LNCAP (cell line): ENCODE data around the gene KRTAP10-1.

Source experiments
- TF ChIP-seq, protein P1 (sequence below): fragments of 450-650 bp; IDR thresholded peaks from 2 replicates; pipeline ENCODE4 v1.5.1; 2017; ENCODE audit warnings: mild to moderate bottlenecking

KRTAP10-1 gene

DNA sequence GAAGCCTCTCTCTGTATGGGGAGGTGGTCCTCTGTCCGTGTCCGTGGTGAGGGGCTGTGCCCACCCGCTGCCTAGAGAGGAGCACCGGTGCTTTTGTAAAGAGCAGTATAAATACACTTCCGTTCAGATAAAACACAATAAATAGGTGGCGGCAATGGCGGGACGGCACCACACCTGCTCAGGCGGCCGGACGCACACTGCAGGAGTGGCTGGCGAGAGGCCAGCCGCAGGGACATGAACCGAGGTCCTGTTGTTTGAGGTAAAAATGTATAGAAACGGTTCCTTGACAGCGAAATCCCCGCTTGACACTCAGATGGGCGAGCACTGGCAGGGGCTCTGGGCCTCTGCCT, 40.8 kb downstream of the KRTAP10-1 start:
- TF ChIP-seq, protein P1, sequence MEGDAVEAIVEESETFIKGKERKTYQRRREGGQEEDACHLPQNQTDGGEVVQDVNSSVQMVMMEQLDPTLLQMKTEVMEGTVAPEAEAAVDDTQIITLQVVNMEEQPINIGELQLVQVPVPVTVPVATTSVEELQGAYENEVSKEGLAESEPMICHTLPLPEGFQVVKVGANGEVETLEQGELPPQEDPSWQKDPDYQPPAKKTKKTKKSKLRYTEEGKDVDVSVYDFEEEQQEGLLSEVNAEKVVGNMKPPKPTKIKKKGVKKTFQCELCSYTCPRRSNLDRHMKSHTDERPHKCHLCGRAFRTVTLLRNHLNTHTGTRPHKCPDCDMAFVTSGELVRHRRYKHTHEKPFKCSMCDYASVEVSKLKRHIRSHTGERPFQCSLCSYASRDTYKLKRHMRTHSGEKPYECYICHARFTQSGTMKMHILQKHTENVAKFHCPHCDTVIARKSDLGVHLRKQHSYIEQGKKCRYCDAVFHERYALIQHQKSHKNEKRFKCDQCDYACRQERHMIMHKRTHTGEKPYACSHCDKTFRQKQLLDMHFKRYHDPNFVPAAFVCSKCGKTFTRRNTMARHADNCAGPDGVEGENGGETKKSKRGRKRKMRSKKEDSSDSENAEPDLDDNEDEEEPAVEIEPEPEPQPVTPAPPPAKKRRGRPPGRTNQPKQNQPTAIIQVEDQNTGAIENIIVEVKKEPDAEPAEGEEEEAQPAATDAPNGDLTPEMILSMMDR: no peak

DNA sequence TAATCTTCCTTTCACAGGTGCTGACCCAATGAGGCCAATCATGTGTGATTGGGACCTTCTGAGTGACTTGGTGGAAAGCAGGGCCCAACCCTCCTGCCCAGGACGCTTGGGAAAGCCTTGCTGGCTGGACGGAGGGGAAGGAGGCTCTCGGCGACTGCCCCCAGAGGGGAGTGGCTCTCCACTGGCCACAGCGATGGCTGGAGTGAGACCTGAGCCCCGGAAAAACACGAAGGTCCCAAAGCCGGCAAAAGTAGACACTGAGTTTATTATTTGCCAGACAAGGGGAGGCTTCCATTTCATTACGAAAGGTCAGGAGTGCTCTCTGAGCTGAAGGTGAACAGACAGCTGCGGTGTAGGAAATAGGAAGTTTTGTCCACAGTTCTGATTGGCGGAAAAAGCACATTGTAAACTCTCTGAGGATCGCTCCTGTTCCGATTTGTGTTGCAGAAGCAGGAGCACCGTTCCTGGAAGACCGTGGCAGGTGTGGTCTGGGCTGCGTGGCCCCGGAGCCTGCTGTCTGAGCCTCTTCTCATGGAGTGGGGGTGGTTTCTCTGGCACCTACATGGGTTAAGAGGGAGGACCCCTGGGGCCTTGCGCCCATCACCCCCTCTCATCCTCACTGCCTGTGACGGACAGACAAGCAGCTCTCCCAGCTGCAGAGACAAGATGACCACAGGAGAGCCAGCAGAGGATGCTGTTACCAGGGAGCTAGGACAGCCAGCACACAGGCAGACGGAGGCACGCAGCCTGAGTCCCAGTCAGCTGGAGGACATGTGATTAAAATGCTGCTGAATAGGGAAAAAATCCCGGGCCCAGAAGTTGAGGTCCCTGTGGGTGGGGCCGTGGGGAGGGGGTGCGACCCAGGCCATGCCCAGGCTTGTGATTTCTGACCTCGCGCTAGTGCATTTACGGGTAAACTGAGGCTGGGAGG, 41.5 kb downstream of the KRTAP10-1 start:
- TF ChIP-seq, protein P1: no peak

DNA sequence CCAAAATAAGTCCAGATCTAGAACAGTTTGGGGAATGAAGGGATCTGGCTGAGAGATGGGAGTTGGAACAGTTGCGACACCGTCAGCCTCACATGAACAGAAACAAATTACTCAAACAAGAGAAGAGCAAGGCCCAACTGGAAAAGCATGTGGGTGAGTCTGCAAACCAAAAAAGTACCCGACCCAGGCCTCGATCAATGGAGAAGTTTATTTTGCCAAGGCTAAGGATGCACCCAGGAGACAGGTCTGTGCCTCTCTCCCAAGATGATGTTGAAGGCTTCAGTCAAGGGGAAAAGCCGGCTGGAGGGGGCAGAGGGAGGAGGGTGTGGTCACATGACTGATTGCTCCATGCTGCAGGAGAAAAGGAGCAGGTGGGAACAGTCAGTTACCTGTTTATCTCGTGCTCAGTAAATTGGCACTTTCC, 42.3 kb downstream of the KRTAP10-1 start:
- TF ChIP-seq, protein P1: no peak

DNA sequence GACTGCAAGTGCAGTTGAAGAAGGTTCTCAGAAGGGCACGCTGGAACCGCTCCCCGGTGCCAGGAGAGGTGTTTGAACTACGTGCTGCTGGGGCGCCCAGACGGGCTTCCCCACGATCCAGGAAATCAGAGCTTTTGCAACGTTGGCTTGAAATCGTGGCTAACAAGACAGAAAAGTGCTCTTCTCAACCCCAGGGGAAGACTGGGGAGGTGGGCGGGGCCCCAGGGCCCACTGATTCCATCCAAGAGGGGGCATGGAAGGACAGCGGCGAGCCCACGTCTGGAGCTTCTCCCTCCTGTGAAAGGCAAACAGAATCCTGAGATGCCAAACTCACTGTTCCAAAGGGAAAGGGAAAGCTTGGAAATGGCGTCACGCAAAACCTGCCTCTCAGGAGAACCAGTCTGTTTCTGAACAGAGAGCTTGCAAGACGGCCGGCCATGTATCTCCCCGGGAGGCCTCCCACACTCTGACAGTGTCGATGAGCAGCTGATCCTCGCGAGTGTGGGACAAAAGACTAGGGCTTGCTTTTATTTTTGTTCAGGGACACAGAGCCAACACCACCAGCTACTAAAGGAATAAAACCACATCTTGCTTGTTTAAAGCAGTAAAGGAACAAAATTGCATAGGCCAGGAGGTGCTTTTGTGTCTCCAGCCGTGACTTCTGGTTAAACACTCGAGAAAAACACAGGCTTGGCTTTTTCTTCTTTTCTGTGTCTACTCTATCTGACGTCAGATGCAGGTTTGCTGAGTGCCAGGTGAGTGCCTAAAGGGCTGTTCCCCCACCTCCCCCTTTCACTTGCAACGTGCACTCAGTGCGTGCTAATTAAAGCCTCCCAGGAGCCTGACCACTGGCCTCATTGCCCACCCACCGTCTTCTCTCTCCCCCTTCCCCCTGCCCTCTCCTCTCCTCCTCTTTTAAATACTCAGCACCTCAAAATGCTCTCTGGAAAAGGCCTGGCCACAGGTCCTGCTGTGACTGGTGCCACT, 43.1 kb downstream of the KRTAP10-1 start:
- TF ChIP-seq, protein P1: no peak

DNA sequence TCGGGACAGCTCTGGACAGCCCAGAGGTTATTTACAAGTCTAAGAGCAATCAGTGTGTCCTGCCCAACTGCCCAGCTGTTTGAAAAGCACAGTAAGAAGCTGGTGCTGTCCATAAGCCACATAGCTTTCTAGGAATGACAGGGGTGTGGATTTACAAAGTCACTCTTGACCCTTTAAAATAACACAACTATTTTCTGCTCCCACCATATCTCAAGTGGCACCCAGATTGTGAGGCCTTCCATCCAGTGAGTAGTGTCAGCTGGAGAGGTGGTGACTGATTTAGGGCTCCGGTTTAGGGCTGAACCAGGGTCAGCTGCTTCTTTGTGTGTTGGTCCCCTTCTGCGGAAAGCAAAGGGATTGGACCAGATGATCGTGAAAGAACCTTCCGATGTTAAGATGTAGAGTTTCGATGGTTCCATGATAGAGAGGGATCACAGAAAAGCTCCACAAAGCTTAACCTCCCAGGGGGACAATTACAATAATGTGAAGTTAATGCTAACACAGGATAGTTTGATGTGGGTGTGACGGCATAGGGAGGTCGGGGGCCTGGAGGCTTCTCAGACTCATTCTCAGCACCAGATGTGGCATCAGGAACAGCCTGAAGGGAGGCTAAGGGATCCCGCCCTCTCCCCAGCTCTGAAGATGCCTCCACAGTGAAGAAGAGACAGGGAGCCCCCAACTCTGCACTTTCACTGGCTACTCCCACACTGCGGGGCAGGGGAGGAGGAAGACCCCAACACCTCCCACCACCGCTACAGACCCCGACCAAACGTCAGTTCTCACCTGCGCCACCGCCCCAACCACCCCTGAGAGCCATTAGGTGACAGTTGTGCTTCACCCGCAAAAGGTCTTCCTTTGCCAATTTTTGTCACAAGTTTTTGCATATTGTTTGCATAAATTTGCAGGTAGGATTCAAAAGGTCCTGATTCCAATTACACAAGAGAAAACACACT, 44.1 kb downstream of the KRTAP10-1 start:
- TF ChIP-seq, protein P1: no peak

DNA sequence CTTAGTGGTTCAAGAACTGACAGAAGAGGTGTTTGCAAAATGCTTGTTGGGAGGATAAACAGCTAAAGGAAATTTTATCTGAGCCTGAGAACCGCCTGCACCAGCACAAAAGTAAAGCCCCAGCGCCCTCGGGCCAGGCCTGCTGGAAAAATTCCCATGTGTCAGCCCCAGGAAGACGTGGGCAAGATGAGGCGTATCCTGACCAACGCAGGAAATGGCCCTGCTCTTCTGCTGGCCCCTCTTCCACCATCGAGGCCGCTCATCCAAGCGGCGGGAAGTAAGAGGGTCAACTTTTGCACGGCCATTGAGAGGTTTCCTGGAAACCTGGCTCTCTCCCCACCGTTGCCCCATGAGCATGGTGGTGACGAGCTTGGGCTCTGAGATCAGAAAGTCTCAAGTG, 45.0 kb downstream of the KRTAP10-1 start:
- TF ChIP-seq, protein P1: no peak
